Measurements from ENCODE around the gene SLC16A3. TPM values are rescaled to one million over a fixed set of nuclear protein-coding genes. Genes with fewer than 3 reads are reported as not detected.

Gene SLC16A3
- total and polyA plus RNA-seq, 2 of the 4 experiments (the other 2 are of a cell fraction) = 49.1 to 181 TPM

- no peak overlapping the region for H3K4me2 ChIP-seq (ENCODE audit: low read depth, low read length)
- DNase-seq (no peak), ATAC-seq (ENCODE audit: low read depth) (no peak)
- no peak overlapping the region for H2AFZ ChIP-seq (replicated peaks; ENCODE audit: low read length, poor library complexity)
- BruUV-seq (replicated peaks) = no TSS peak
- ChIA-PET POLR2A (ENCODE audit: unreplicated experiment) (no interaction called here), CTCF (no interaction called here)
- dilution Hi-C loops (cut with HindIII; ENCODE audit: low sequenced_read_pairs, unreplicated experiment) (no loop called here), in situ Hi-C loops (cut with MboI; ENCODE audit: low sequenced_read_pairs) (no loop called here), intact Hi-C loops (cut with micrococcal nuclease) (no loop called here)
- H3K56ac ChIP-seq (ENCODE audit: extremely low read depth, insufficient read depth, low read length) = no peak overlapping the region
- no peak overlapping the region for H4K8ac ChIP-seq (ENCODE audit: low read depth in 2 of 2, low read length in 2 of 2)
- no peak overlapping the region for H2AK5ac ChIP-seq (ENCODE audit: low read depth, low read length)
- H3K79me1 ChIP-seq (ENCODE audit: low read depth in 1 of 2, low read length in 2 of 2) = no peaks in the 10 kb centered on the region; a peak in 1 of 4 replicates
- WGBS, 2 experiments (ENCODE audit: extremely low coverage in 2 of 2, insufficient read length in 1 of 2) = 95% methylated on average over 4 of the region's 13 CpGs; no CpG with 5 or more reads in 1 of the 2 experiments
- no peak overlapping the region for H3K4me3 ChIP-seq (ENCODE audit: insufficient read depth, low read depth, low read length)
- no peak overlapping the region for H2BK120ac ChIP-seq (ENCODE audit: low read depth, low read length)
- H3K9me1 ChIP-seq (ENCODE audit: insufficient read depth, low read length) = 0 out of 2 replicates have a peak, but pooled peaks cover 3% of the 10 kb centered on the region
- no peak overlapping the region for H2BK5ac ChIP-seq (ENCODE audit: low read depth, low read length, poor library complexity, severe bottlenecking)
- no peak overlapping the region for H3K14ac ChIP-seq (replicated peaks; ENCODE audit: low read depth, low read length)
- TF ChIP-seq SMC3 (IDR thresholded peaks at IDR 0.05; ENCODE audit: low read depth, low read length) (no peak), MAFK (IDR thresholded peaks at IDR 0.05; ENCODE audit: low read depth, low read length) (no peak), MXI1 (IDR thresholded peaks at IDR 0.05; ENCODE audit: borderline replicate concordance, low read depth, low read length) (no peak), ELK1 (IDR thresholded peaks at IDR 0.05; ENCODE audit: borderline replicate concordance, low read depth, low read length) (no peak), CEBPB (IDR thresholded peaks at IDR 0.05; ENCODE audit: low read depth, low read length) (no peak), POLR2A (IDR thresholded peaks at IDR 0.05; ENCODE audit: low read depth, low read length) (no peak), RCOR1 (IDR thresholded peaks at IDR 0.05; ENCODE audit: insufficient replicate concordance, low read length) (no peak), FOS (IDR thresholded peaks at IDR 0.05; ENCODE audit: low read depth, low read length) (no peak), CHD1 (IDR thresholded peaks at IDR 0.05; ENCODE audit: low read depth, low read length) (no peak), CTCF (conservative IDR thresholded peaks at IDR 0.05; ENCODE audit: low read depth, low read length) (no peak)
- no peaks in the 10 kb centered on the region for H3K4me1 ChIP-seq (ENCODE audit: control insufficient read depth, insufficient read depth, low read length)
- no peak overlapping the region for H3K18ac ChIP-seq (ENCODE audit: low read depth, low read length)
- H4K91ac ChIP-seq (ENCODE audit: insufficient read depth, low read depth, low read length) = no peak overlapping the region
- no peak overlapping the region for H3K23ac ChIP-seq (ENCODE audit: low read depth, low read length)
- no peak overlapping the region for H2AK9ac ChIP-seq (replicated peaks; ENCODE audit: low read depth, low read length, poor library complexity)
- no peak overlapping the region for H2BK20ac ChIP-seq (ENCODE audit: low read depth, low read length)
- no peak overlapping the region for H3K9ac ChIP-seq (ENCODE audit: low read depth, low read length)
- H3K27ac ChIP-seq (ENCODE audit: insufficient read depth, low read length) = no peak overlapping the region
- peaks cover 35% of the 10 kb centered on the region for H3K36me3 ChIP-seq (ENCODE audit: control insufficient read depth, insufficient read depth, low read length)
- H4K20me1 ChIP-seq (ENCODE audit: insufficient read depth, low read length) = no peaks in the 10 kb centered on the region
- no peak overlapping the region for H4K5ac ChIP-seq (ENCODE audit: low read depth, low read length)
- H2BK15ac ChIP-seq (ENCODE audit: low read depth, low read length) = no peak overlapping the region
- H3K9me3 ChIP-seq (ENCODE audit: control insufficient read depth, insufficient read depth, low read length) = no peaks in the 10 kb centered on the region
- H3K27me3 ChIP-seq (ENCODE audit: control insufficient read depth, insufficient read depth, low read length) = no peaks in the 10 kb centered on the region
- no peak overlapping the region for H3K4ac ChIP-seq (ENCODE audit: low read depth, low read length)
Observed at GRCh38 chr17:82179412-82179811, 49.4 kb upstream of the SLC16A3 start.
